HG03159 (cell line): ENCODE measurements around the gene TPRN.

Experiments used
- ATAC-seq: cut with Tn5 transposase; IDR thresholded peaks from one replicate; pipeline ENCODE4 v1.9.1; 2021; ENCODE audit warnings: mild to moderate bottlenecking, moderate library complexity; ENCODE audit not compliant: unreplicated experiment

Gene TPRN

GRCh38 chr9:137213160-137214060, 12.9 kb upstream of the TPRN start:
- no peak for ATAC-seq

GRCh38 chr9:137212520-137212919, 12.0 kb upstream of the TPRN start:
- no peak for ATAC-seq

- no peak for ATAC-seq
Observed at GRCh38 chr9:137211532-137211931, 11.0 kb upstream of the TPRN start.

- no peak for ATAC-seq
Observed at GRCh38 chr9:137206602-137207001, 6.1 kb upstream of the TPRN start.

GRCh38 chr9:137205126-137206069, 4.9 kb upstream of the TPRN start, which contains the start of the genes NDOR1 and TMEM203:
TSS of gene NDOR1 (plus strand) at chr9:137205700. CDS start at chr9:137205778, 78 bp downstream.
TSS of gene TMEM203 (minus strand) at chr9:137205648. CDS start at chr9:137205414, 234 bp downstream.
- peak; percentile 42 for ATAC-seq

- ATAC-seq, result no peak
Observed at GRCh38 chr9:137204731-137205125, 4.2 kb upstream of the TPRN start.

GRCh38 chr9:137202966-137203365, 2.4 kb upstream of the TPRN start:
- ATAC-seq, result no peak

- ATAC-seq, result no peak
Observed at GRCh38 chr9:137201205-137201868, 796 bp upstream of the TPRN start.

- no peak for ATAC-seq
Observed at GRCh38 chr9:137199411-137200121, 975 bp downstream of the TPRN start.

- no peak for ATAC-seq
Observed at GRCh38 chr9:137198902-137199283, 1.6 kb downstream of the TPRN start.

- no peak for ATAC-seq
Observed at GRCh38 chr9:137198051-137198901, 2.3 kb downstream of the TPRN start.

GRCh38 chr9:137195525-137196220, 4.9 kb downstream of the TPRN start:
- ATAC-seq, result no peak

- no peak for ATAC-seq
Observed at GRCh38 chr9:137194909-137195308, 5.6 kb downstream of the TPRN start.

GRCh38 chr9:137194388-137194787, 6.2 kb downstream of the TPRN start:
- no peak for ATAC-seq

GRCh38 chr9:137193771-137194170, 6.8 kb downstream of the TPRN start:
- ATAC-seq, result no peak

- ATAC-seq, result no peak
Observed at GRCh38 chr9:137192859-137193258, 7.7 kb downstream of the TPRN start.

GRCh38 chr9:137192448-137192780, 8.1 kb downstream of the TPRN start:
- ATAC-seq, result no peak

- no peak for ATAC-seq
Observed at GRCh38 chr9:137191691-137192447, 8.7 kb downstream of the TPRN start.
